GM12878 (cell line): ENCODE results near the gene RERE. TPM values are rescaled to one million over a fixed set of nuclear protein-coding genes. Genes with fewer than 3 reads are reported as not detected.

ENCODE experiments used
- ATAC-seq: fragments of 200-7000 bp; cut with Tn5 transposase; 3 replicates; pipeline ENCODE4 v1.9.1; 2020; ENCODE audit warnings: mild to moderate bottlenecking, moderate library complexity
- BruUV-seq: library from RNA; stranded (reverse); fragments of 400-500 nt; replicated peaks from 2 replicates; lab custom pipeline; 2021; lab: Mats Ljungman, UMichigan
- CTCF ChIA-PET: fragments of 300-600 bp; sonication (Branson Sonifier 250); formaldehyde crosslinking; extraction: SDS; loops from one replicate; lab custom pipeline; 2021; ENCODE audit warnings: inconsistent platforms; lab: Yijun Ruan, JAX
- POLR2A ChIA-PET: fragments of 350-600 bp; formaldehyde crosslinking; extraction: SDS; loops from one replicate; lab custom pipeline; 2021; ENCODE audit warnings: inconsistent platforms; lab: Charles Lee
- RAD21 ChIA-PET: fragments of 300-600 bp; sonication (Branson Sonifier 250); formaldehyde crosslinking; loops from one replicate; lab custom pipeline; 2023; ENCODE audit warnings: antibody characterized with exemption; ENCODE audit not compliant: unreplicated experiment; lab: Charles Lee
- SMC1A ChIA-PET: fragments of 300-600 bp; sonication (Branson Sonifier 250); formaldehyde crosslinking; loops from one replicate; lab custom pipeline; 2023; ENCODE audit not compliant: unreplicated experiment, uncharacterized antibody; lab: Charles Lee
- DNase-seq: peaks from one replicate; pipeline ENCODE4 v3.0.0-alpha.2; 2011; ENCODE audit warnings: low read depth, low spot score
- FAIRE-seq: peaks from 3 replicates; lab custom pipeline; 2011; peaks lifted over from hg19 to GRCh38; lab: Jason Lieb, UNC
- H2AFZ ChIP-seq: 2 replicates; pipeline ENCODE4 v1.6.0; 2011; ENCODE audit warnings: low read depth, low read length, control low read depth; ENCODE audit not compliant: control insufficient read depth
- H3K27ac ChIP-seq: 2 replicates; pipeline ENCODE4 v1.5.1; 2011; ENCODE audit warnings: control low read depth; ENCODE audit not compliant: control insufficient read depth, insufficient read depth
- H3K27me3 ChIP-seq, 2 experiments: replicated peaks in 1 of 2; 2 replicates each; pipeline versions ENCODE4 v1.6.0 to v1.6.1; 2011; ENCODE audit warnings: low read length in 1 of 2; ENCODE audit not compliant: control insufficient read depth in 2 of 2, insufficient read depth in 2 of 2
- H3K36me3 ChIP-seq, 2 experiments: 2 replicates each; pipeline ENCODE4 v1.5.1; 2011; ENCODE audit warnings: low read length in 1 of 2; ENCODE audit not compliant: control insufficient read depth in 2 of 2, insufficient read depth in 2 of 2
- H3K4me1 ChIP-seq: 2 replicates; pipeline ENCODE4 v1.6.1; 2011; ENCODE audit warnings: mild to moderate bottlenecking, low read length, moderate library complexity, mixed read lengths; ENCODE audit not compliant: control insufficient read depth, insufficient read depth
- H3K4me2 ChIP-seq: 2 replicates; pipeline ENCODE4 v1.6.0; 2011; ENCODE audit warnings: control low read depth; ENCODE audit not compliant: control insufficient read depth, insufficient read depth
- H3K4me3 ChIP-seq: fragments of 200-600 bp; sonication (generic); 2 replicates; pipeline ENCODE4 v1.5.1; 2016
- H3K79me2 ChIP-seq: 2 replicates; pipeline ENCODE4 v1.6.0; 2011; ENCODE audit warnings: low read length; ENCODE audit not compliant: control insufficient read depth, insufficient read depth
- H3K9ac ChIP-seq: 2 replicates; pipeline ENCODE4 v1.8.0; 2011; ENCODE audit warnings: low read length, control low read depth, mixed read lengths; ENCODE audit not compliant: control insufficient read depth, insufficient read depth
- H3K9me3 ChIP-seq: replicated peaks from 3 replicates; pipeline ENCODE4 v1.5.1; 2011; ENCODE audit warnings: mild to moderate bottlenecking, low read length; ENCODE audit not compliant: control insufficient read depth, insufficient read depth
- H4K20me1 ChIP-seq: 2 replicates; pipeline ENCODE4 v1.6.0; 2011; ENCODE audit not compliant: control insufficient read depth, insufficient read depth
- ATF7 ChIP-seq: fragments of 450-650 bp; IDR thresholded peaks from 2 replicates; pipeline ENCODE4 v1.6.1; 2016; ENCODE audit warnings: low read depth, mild to moderate bottlenecking
- EP300 ChIP-seq, 2 experiments: fragments of 150-350 bp in 1 of 2; IDR thresholded peaks; 2 replicates each; pipeline ENCODE4 v1.6.1; 2011 to 2012; ENCODE audit warnings: low read depth in 2 of 2, low read length in 2 of 2, borderline replicate concordance in 1 of 2, improper control_type of control experiment in 1 of 2, inconsistent platforms in 1 of 2; ENCODE audit not compliant: control insufficient read depth in 1 of 2
- WGBS: methylation state at CpG from one replicate; pipeline ENCODE4 v1.1.6; 2016; ENCODE audit warnings: low lambda C conversion rate; ENCODE audit not compliant: insufficient replicate concordance, insufficient coverage; ENCODE audit errors: missing lambda C conversion rate; 5-methylcytosine and 5-hydroxymethylcytosine counted together
- in situ Hi-C: fragments of 300-500 bp; cut with MboI; formaldehyde crosslinking; loops from 9 replicates; pipeline ENCODE4 v1.14.3; 2018; ENCODE audit warnings: mixed read lengths
- intact Hi-C: fragments of 100-400 bp; cut with micrococcal nuclease; formaldehyde crosslinking; loops from one replicate; pipeline ENCODE4 v1.14.2; 2022; ENCODE audit not compliant: unreplicated experiment
- polyA plus RNA-seq, 11 experiments: library from polyadenylated mRNA; depleted of rRNA in 4 of 11; unstranded in 6 of 11; stranded (reverse) in 5 of 11; fragments of >200 nt; fragmentation: Nextera tagmentation in 4 of 11; fragmentation: Illumina TruSeq in 1 of 11; extraction: Ambion mirVana in 4 of 11; extraction: Trizol in 1 of 11; gene quantifications; 1 replicate in 1 of 11; 2 replicates in 10 of 11; pipeline versions ENCODE4 v1.2.1 to v1.2.3, GENCODE V29; 2011 to 2016; ENCODE audit warnings: inconsistent platforms in 2 of 11, missing spikeins in 2 of 11, low read depth in 1 of 11
- total RNA-seq, 4 experiments: library from RNA; depleted of rRNA in 3 of 4; stranded (reverse); fragments of >200 nt in 3 of 4; fragmentation: Illumina TruSeq in 1 of 4; extraction: Trizol in 1 of 4; gene quantifications; 2 replicates each; pipeline versions ENCODE4 v1.2.1 to v1.2.3, GENCODE V29; 2013 to 2021
- TF ChIP-seq, protein P1 (sequence below): fragments of 450-650 bp; IDR thresholded peaks from 2 replicates; pipeline ENCODE4 v1.6.1; 2017; ENCODE audit warnings: mild to moderate bottlenecking
- TF ChIP-seq, protein P2 (sequence below): fragments of 450-650 bp; formaldehyde crosslinking; IDR thresholded peaks from 2 replicates; pipeline ENCODE4 v1.4.0; 2022; ENCODE audit warnings: mild to moderate bottlenecking, moderate library complexity

The RERE gene
- total and polyA plus RNA-seq, 10 of the 15 experiments (the other 5 are each of a cell fraction or from before 2014, with no cell fraction given) = 5.2 to 60.5 (median 20.2) TPM

DNA sequence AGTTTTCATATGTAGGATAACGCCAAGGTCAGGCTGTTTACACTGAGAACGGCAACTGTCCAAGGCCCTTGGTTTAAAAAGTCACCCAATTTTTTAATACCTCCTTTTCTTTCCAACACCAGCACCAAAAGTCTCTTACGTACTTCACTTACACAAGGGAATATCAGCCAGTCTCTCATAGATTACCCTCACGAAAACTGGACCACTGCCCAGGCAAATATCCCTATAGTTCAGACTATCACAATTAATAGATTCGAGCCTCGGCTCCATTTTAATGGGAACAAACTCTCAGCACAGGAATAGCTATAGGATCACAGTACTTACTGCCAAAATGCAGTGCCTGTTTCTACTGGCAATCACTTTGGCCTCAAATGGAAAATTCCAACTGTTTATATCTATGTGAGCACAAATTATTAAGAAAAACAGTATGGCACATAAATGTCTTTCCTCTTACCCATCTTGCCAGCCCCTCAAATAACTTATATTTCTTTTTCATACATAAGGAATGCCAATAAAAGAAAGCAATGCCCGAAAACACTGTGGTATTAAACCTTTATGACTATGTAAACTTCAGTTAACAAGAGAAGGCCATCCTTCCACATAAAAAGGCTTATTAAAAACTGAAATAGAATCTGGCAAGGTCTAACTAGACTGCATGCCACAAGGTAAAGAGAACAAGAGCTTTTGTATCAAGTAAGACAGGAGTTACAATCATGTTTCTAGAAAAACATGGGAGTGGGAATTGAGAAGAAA lies 401.7 kb downstream of the RERE start:
- in situ Hi-C loops = no loop called here
- ChIA-PET RAD21 (no interaction called here), POLR2A (no interaction called here), SMC1A (interaction anchor here (1.0 kb wide), 1 partner anchor 21 kb away, joined by 4 read pairs; no protein-coding TSS in a partner anchor), CTCF (interaction anchor here (1.1 to 2.0 kb wide), 3 partner anchors 8 to 14 kb away, joined by 3 to 5 read pairs (median 3); no protein-coding TSS in a partner anchor)
- H3K79me2 ChIP-seq = peaks cover 13% of the 10 kb centered on the region
- no peak overlapping the region for H3K27ac ChIP-seq
- H3K4me3 ChIP-seq = no peak overlapping the region
- no peaks in the 10 kb centered on the region for H3K27me3 ChIP-seq
- no TSS peak for BruUV-seq
- H3K9ac ChIP-seq = no peak overlapping the region
- H3K9me3 ChIP-seq = no peaks in the 10 kb centered on the region
- peaks cover 4% of the 10 kb centered on the region; the same call in 1 of the 2 replicates for H4K20me1 ChIP-seq
- WGBS = 97% methylated on average over 7 of the region's 7 CpGs
- no peak overlapping the region for H2AFZ ChIP-seq
- ATAC-seq = no peak
- intact Hi-C loops = no loop called here
- H3K4me1 ChIP-seq = no peaks in the 10 kb centered on the region
- no peak for DNase-seq
- H3K36me3 ChIP-seq = peaks cover 4 to 38% of the 10 kb centered on the region in 2 experiments
- H3K4me2 ChIP-seq = no peak overlapping the region
- no peak for TF ChIP-seq ATF7
- TF ChIP-seq, protein P1, sequence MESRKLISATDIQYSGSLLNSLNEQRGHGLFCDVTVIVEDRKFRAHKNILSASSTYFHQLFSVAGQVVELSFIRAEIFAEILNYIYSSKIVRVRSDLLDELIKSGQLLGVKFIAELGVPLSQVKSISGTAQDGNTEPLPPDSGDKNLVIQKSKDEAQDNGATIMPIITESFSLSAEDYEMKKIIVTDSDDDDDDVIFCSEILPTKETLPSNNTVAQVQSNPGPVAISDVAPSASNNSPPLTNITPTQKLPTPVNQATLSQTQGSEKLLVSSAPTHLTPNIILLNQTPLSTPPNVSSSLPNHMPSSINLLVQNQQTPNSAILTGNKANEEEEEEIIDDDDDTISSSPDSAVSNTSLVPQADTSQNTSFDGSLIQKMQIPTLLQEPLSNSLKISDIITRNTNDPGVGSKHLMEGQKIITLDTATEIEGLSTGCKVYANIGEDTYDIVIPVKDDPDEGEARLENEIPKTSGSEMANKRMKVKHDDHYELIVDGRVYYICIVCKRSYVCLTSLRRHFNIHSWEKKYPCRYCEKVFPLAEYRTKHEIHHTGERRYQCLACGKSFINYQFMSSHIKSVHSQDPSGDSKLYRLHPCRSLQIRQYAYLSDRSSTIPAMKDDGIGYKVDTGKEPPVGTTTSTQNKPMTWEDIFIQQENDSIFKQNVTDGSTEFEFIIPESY = no peak
- TF ChIP-seq, protein P2, sequence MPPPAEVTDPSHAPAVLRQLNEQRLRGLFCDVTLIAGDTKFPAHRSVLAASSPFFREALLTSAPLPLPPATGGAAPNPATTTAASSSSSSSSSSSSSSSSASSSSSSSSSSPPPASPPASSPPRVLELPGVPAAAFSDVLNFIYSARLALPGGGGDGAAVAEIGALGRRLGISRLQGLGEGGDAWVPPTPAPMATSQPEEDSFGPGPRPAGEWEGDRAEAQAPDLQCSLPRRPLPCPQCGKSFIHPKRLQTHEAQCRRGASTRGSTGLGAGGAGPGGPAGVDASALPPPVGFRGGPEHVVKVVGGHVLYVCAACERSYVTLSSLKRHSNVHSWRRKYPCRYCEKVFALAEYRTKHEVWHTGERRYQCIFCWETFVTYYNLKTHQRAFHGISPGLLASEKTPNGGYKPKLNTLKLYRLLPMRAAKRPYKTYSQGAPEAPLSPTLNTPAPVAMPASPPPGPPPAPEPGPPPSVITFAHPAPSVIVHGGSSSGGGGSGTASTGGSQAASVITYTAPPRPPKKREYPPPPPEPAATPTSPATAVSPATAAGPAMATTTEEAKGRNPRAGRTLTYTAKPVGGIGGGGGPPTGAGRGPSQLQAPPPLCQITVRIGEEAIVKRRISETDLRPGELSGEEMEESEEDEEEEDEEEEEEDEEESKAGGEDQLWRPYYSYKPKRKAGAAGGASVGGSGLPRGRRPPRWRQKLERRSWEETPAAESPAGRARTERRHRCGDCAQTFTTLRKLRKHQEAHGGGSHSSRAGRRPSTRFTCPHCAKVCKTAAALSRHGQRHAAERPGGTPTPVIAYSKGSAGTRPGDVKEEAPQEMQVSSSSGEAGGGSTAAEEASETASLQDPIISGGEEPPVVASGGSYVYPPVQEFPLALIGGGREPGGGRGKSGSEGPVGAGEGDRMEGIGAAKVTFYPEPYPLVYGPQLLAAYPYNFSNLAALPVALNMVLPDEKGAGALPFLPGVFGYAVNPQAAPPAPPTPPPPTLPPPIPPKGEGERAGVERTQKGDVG (CRISPR knock-in tag) = no peak
- TF ChIP-seq EP300 (IDR thresholded peaks at IDR 0.05; ENCODE audit: borderline replicate concordance in 1 of 2, control insufficient read depth in 1 of 2, low read depth in 2 of 2, low read length in 2 of 2) = no peak
- no peak for FAIRE-seq
